ENCODE measurements around the gene CRYGN.

- TF ChIP-seq EZH2phosphoT487 (IDR thresholded peaks at IDR 0.05; ENCODE audit: borderline replicate concordance) (no peak), CTCF (conservative IDR thresholded peaks at IDR 0.05; ENCODE audit: low read length) (no peak)
Measured at GRCh38 chr7:151435971-151436370, 4.0 kb downstream of the CRYGN start.

Measured in Loucy (cell line).